Measurements from ENCODE around the gene CCDC88C.

Gene CCDC88C

GRCh38 chr14:91366749-91367148, 50.9 kb downstream of the CCDC88C start:
- no peak for DNase-seq (ENCODE audit: low read depth)

DNA sequence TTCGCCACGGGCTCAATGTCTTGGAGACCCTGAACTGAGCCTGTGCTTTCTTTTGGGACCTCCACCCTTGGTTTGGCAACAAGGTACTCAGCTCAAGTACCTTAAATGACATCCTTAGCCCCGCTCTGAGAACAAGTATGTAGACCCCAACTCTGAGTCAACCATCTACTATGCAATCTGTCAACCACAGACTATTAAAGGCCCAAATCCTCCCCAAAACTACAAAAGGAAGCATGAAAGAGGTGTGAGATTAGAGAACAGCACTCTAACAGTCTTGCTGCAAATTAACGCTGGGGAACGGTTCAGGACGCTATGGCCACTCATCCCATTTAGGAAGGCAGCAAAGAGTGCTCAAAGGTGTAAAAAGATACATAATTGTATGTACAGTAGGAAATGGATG, 52.1 kb downstream of the CCDC88C start:
- DNase-seq (ENCODE audit: low read depth) = no peak

DNA sequence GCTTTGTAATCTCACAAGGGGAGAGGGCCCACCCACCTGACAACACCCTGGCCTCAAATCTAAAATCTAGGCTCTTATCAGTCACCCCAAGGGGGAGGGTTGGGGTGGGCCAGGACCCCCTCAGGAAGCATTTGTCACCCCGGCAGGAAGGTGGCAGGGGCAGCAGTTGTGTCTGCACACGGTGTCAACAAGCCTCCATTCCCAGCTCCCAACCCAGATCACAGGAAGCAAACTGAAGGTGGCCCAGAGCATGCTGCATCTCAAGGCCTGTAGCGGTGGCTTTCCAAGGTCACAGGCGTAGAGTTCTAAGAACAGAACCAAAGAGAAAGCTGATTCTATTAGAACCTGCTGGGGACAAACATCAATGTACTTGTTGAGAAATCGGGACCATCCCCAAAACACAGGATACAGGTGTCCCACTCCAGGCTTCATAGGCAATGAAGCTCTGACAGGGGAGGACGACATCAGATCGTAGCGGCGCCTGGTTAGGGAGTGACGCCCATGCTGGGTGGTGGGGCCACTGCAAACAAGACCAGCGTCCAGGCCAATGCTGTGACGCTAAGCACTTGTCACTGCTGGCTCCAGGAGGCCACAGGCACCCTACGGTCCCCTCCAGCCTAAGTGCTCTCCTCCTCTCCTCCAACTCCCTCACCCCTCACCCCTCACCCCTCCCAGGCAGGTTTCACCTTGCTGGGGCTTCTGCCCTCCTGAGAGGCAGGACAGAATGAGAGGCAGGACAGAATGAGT, 52.9 kb downstream of the CCDC88C start:
- no peak for DNase-seq (ENCODE audit: low read depth)

DNA sequence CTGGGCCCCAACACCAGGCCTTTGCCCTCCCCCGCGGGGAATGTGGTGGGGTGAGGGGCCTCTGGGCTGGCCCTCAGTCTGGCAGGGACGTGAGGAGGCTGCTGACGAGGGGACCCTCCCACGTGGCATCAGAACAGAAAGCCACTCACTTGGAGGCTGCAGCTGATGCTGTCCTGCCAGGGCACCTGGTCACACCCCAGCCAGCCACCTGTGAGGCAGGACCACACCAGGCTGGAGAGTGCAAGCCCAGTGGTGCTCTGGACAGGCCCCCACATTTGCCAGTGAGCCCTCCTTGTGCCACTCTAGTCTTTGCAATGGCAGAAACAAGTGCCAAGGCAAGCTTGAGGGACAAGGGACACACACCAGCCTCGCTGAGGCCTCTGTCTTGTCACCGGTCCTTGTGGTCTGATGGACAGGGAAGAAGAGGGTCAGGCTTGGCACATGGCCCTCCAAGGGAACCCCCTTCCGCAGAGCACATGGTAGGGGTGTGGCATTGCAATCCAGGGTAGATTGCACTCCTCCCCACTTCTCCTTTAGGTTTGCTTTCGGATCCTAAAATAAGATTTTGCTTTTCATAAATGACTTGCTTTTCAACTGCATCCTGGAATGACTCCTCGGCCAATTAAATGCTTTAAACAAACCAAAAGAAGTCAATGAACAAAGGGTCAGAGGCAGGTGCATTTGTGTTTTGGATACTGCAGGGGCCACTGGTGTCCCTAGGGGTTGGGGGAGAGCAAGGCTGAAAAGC, 53.7 kb downstream of the CCDC88C start:
- no peak for DNase-seq (ENCODE audit: low read depth)

DNA sequence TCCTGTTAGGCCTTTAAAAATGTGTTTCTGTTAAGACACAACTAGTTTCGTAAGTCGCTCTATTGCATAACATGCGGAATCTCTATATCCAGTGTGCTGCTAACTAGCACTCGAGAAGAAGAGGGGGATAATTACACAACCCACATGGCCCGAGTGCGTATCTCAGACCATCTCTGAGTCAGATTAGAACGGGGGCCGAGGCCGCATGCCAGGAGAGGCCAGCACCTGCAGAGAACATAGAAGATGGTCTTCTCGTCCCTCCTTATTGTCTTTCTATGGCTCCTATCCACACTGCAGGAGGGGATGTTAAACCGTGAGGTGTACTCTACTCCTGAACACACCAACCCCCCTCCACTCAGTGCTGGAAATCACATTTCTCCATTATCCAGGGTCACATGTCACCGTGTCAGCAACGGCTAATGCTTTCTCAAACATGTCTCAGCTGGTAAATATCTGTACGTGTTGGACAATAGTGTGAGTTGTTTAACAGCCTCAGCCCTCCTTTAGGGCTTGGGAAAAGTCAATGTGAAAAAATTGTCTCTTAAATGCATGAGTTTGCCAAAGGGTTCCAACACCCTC, 56.3 kb downstream of the CCDC88C start:
- DNase-seq (ENCODE audit: low read depth) = no peak

- no peak for DNase-seq (ENCODE audit: low read depth)
These were observed 57.0 kb downstream of the CCDC88C start for GRCh38 chr14:91360490-91361232.

DNA sequence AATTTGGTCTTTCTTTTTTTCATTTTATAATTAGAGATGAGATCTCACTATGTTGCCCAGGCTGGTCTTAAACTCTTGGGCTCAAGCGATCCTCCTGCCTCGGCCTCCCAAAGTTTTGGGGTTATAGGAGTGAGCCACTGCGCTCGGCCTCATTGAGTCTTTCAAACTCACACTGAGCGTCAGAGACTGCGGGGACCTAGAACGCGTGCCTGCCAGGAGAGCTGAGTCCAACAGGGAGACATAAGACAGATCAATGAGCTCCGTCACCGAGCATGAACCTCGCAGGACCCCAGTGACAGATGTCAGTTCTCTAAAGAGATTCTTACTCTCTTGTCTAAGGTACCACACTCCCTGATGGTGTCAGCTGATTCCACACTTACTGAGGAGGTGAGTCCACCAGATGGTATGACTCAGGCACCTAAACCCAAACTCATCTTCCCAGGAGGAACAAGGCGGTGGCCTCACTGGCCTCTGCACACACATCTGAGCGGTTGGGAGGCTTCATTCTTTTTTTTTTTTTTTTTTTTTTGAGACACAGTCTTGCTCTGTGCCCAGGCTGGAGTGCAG, 58.9 kb downstream of the CCDC88C start:
- no peak for DNase-seq (ENCODE audit: low read depth)

GRCh38 chr14:91358025-91358319, 59.6 kb downstream of the CCDC88C start:
- DNase-seq (ENCODE audit: low read depth) = no peak

DNA sequence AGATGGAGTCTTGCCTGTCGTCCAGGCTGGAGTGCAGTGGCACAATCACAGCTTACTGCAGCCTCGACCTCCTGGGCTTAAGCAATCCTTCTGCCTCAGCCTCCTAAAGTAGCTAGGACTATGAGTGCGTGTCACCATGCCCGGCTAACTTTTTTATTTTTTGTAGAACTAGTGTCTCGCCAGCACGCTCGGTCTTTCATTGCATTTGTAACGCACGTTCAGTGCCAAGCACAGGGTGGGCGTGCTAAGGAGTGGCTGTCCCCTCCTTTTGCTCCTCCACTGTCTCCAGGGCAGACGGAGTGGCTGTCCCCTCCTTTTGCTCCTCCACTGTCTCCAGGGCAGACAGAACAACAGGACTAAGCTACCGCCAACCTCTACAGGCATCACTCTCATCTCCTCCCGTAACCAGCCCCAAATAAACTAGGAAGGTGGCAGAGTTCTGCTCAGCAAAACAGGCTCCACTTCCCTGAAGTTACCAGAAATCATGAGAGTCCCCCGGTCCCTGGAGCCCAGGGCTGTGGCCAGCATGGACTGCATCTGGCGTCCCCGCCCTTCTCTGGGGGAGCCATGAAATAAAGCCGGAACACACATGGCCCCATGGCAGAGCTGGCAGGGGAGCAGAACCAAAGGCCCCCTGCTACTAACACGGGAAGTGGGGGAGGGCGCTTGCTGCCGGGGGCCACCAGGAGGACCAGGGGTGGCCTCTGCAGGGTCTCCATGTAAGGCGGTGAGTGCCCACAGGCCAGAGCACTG, 60.2 kb downstream of the CCDC88C start:
- DNase-seq (ENCODE audit: low read depth) = no peak

- DNase-seq (ENCODE audit: low read depth) = no peak
These were observed 61.3 kb downstream of the CCDC88C start for GRCh38 chr14:91356181-91356763.

- no peak for DNase-seq (ENCODE audit: low read depth)
These were observed 62.5 kb downstream of the CCDC88C start for GRCh38 chr14:91354979-91355685.

- no peak for DNase-seq (ENCODE audit: low read depth)
These were observed 63.3 kb downstream of the CCDC88C start for GRCh38 chr14:91354221-91354916.

GRCh38 chr14:91352728-91353692, 64.6 kb downstream of the CCDC88C start:
- no peak for DNase-seq (ENCODE audit: low read depth)

GRCh38 chr14:91352053-91352452, 65.6 kb downstream of the CCDC88C start:
- DNase-seq (ENCODE audit: low read depth) = no peak

DNA sequence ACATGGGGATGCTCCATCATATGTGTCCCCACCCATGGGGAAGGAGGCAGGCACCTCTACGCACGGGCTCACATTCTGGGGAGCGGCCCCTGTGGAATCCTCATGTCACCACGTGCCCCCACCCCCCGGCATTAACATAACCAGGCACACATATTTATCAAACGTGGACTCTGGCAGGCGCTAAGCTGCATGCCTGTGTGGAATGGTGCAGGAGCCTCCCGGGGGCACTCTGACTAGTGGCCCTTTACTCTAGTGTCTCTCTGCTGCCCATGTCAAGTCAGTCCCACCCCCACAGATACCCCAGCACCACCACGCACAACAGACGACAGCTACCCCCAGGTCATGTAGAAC, 66.1 kb downstream of the CCDC88C start:
- no peak for DNase-seq (ENCODE audit: low read depth)

DNA sequence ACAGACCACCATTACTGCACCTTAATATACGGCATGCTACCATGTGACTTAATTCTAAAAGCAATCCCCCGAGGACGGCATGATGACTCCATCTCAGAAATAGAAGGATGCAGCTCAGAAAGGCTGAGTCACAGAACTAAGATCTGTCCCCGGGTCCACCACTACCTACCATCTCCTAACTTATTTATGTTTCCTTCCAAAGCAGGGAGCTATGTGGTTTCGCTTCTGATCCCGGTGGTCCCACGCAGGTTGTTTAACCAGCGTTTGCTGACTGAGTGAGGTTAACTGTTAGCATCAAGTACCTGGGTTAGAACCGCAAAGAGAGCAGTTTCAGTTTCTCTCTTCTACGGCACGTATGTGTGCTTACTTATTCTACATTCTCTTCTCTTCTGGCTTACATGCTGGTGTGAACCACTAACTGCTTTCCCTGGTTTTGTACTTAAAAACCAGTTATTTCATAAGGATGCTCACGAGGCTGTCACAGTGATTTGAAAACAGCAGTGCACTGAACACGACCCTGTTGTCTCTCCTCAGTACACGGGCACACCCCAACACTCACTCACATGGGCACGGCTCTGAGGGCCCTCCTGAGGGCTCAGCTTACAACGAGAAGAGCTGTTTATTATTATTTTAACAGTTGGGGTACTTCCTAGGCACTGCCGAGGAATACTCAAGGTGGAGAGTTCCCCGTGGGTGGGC, 66.7 kb downstream of the CCDC88C start:
- DNase-seq (ENCODE audit: low read depth) = peak; percentile 54

GRCh38 chr14:91350483-91350812, 67.2 kb downstream of the CCDC88C start:
- DNase-seq (ENCODE audit: low read depth) = no peak

DNA sequence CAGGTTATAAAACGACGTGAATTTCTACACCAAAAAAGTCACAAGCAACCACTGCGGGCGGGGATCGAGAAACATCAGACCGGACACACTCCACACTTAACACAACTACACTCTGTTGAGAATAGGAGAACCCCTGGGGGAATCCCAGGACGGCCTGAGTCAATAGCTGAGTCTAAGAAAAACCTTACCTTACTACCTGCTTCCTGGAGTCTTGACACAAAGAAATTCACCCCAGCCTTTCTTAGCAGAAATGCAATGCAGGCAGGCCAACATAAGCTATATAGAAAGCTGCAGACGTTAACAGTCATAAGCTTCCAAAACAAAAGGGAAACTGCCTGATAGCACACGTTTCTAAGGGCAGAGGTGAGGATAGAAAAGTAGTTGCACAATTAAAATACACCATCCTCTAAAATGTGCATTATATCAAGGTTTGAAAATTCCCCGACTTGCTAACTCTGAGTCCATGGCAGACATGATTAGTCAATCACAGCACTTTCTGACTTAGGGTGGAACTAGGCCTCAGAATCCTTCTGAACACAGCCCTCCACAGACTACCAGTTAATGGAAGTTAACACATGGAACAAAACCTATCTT, 68.0 kb downstream of the CCDC88C start:
- peak; percentile 70 for DNase-seq (ENCODE audit: low read depth)
